Posterior cingulate gyrus (tissue), 11 donors: Measurements from ENCODE around the gene CCDC187.
"Not testable (repeated sequence)": the region's sequence is repeated elsewhere in the genome, so short reads cannot be mapped to it uniquely, and the experiment has no call there.

ENCODE experiments used
- DNase-seq, 10 donors: peaks; one replicate each; pipeline versions ENCODE4 v3.0.0 to v3.0.0-alpha.2; 2020 to 2021; ENCODE audit warnings: mixed read lengths in 3 of 10
- intact Hi-C: fragments of 100-400 bp; cut with DNase I; formaldehyde crosslinking; loops from one replicate; pipeline ENCODE4 v1.15.1; 2023

Gene CCDC187

DNA sequence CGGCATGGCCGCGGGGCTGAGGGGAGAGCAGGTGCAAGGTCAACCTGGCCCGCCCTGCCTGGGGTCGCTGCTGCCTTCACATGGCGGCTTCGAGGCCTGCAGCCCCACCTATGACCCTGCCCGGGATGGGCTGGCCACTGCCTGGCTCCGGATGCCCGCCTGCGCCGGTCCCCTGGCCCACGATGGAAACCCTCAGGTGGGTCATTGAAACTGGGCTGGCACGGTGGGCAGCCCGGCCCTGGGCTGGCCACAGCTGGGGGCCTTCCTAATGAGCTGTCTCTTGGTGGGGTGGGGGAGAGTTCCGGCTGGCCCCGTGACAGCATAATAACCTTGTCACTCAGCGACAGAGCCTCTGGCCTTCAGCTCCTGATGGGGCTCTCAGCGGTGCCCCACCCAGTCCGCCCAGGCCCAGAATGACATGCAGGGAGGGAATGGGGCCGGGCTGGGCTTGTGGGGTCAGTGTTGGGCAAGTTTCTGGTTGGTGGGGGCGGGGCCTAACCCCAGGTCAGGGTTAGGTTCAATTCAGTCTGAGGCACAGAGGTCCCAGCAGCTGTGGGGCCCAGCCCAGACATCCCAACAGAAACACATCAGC, at the start of gene CCDC187:
Gene CCDC187 (minus strand): TSS at position 270 of the 592 bp plus-strand sequence. CDS start 264 bp downstream, at position 6.
- intact Hi-C loops: no loop called here
- peak in 3 of 10 donors; percentile 47 to 76 (median 72) for DNase-seq

DNA sequence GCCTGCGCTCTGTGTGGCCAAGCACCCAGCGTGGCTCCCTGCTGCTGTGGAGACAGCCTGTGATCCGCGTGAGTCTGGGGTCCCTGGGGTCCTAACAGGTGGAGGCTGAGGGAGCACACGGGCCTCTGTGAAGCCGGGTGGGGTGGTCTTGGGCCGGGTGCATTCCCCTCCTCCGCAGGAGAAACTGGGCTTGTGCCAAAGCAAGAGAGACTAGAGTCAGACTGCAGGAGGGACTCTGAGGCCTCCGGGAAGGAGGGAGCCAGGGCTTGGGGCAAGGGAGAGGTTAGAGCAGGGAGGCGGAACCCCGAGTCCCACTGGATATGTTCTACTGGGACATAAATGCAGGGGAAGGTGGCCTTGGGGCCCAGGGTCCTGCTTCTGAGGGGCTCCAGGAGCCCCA, 49.2 kb upstream of the CCDC187 start:
- intact Hi-C loops: no loop called here
- no peak for DNase-seq

DNA sequence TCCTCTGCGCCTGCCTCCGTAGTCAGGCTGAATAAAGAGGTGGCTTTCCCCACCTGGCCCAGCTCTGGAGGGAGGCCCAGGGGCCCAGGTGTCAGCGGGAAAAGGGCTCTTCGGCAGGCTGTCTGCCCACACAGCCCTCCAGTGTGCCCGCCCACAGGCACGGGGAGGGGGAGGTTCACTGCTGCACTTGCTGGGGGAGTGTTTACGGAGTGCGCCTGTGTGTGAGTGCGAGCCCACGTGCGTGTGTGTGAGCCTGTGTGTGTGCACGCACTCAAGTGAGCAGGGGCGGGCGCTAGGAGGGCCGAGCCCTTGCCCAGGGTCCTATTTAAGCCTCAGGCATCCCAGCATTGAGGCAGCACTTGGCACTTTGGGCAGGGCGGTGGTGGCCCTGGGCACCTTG, 48.8 kb upstream of the CCDC187 start:
- intact Hi-C loops: no loop called here
- DNase-seq: no peak

GRCh38 chr9:136351868-136352267, 48.0 kb upstream of the CCDC187 start:
- intact Hi-C loops, DNase-seq: not testable (repeated sequence)

DNA sequence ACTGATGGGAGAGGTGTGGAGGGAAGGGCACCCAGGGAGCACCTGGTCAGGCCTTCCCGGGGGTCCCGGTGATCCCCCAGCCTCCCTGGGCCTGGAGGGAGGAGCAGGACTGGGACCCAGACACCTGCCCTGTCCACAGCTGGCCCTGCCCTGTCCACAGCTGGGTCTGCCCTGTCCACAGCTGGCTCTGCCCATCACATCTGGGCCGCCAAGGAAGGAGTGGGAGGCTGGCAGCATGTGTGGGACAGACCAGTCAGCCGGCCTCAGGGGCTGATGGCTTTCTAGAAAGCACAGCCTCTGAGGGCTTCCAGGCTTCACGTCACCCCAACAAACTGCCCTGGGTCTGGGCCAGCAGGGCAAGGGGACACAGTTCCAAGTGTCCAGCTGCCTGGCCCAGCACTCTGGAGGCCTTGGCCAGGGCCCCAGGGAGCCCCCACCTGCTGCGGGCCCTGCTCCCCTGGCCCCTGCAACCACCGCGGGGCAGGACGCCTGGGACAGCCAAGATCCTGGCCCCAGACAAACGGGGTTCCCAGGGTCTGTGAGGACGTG, 47.4 kb upstream of the CCDC187 start:
- intact Hi-C loops: no loop called here
- no peak for DNase-seq

DNA sequence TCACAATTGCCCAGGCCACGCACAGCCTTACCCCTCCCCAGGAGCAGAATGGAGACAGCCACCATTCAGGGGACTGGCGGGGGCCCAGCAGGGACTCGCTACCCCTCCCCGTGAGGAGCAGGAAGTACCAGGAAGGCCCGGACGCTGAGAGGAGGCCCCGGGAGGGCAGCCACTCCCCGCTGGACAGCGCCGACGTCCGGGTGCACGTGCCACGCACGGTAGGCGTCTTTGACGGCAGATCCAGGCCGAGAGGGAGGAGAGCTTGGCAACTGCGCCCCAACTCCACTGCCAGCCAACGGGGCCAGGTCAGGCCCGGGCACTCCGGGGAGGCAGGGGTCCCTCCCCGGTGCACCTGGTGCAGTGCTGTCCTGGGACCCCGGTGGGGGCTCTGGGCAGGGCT, 45.7 kb upstream of the CCDC187 start:
- intact Hi-C loops: no loop called here
- DNase-seq: no peak

DNA sequence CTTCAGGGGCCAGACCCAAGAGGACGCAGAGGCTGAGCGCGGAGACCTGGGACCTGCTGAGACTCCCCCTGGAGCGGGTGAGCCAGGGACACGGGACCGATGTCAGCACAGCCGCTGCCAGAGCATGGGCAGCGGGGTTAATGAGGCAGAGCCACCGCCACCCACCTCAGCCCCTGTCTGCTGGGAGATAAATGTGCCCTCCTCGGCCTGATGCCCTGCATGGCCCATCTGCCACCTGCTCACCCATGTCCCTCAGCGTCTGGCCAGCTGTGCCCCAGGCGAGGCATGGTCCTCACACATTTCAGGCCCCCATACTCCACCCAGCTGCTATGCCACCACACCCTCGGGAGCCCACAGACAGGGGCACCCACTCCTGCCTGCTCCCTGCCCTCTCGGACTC, 44.8 kb upstream of the CCDC187 start:
- no peak for DNase-seq
- intact Hi-C loops: no loop called here

DNA sequence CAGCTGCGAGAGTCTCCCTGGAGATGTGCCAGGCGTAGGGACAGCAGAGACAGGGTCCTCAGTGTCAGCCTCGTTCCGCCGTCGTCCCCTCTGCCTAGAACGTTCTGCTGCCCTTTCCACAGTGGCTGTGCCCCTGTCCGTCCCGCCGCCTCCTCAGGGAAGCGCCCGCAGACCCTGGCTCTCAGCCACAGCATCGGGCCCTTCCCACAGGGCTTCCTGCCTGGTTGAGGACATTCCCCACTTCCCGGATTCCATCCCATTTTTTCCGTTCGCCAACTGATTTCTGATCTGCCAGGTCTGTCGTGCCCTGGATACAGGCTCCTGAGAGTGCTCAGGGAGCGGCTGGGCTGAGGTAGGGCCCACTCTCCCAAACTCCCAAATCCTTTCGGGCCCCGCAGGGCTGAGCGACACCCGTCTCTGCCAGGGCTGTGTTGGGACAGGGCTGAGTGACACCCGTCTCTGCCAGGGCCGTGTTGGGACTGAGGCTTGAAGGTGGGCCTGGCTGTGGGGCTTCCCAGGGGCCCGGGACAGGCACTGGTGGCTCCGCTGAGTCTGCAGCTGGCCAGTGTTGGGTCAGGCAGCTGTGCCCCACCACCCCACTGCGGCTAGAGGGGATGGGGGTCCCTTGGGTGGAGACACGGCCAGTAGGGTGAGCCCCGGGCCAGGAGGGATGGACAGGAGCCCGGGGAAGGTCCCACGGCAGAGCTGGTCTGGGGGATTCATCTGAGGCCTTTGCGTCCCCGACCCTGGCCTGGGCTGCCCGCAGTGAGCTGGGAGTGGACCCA, 43.8 kb upstream of the CCDC187 start:
- intact Hi-C loops: no loop called here
- no peak for DNase-seq

DNA sequence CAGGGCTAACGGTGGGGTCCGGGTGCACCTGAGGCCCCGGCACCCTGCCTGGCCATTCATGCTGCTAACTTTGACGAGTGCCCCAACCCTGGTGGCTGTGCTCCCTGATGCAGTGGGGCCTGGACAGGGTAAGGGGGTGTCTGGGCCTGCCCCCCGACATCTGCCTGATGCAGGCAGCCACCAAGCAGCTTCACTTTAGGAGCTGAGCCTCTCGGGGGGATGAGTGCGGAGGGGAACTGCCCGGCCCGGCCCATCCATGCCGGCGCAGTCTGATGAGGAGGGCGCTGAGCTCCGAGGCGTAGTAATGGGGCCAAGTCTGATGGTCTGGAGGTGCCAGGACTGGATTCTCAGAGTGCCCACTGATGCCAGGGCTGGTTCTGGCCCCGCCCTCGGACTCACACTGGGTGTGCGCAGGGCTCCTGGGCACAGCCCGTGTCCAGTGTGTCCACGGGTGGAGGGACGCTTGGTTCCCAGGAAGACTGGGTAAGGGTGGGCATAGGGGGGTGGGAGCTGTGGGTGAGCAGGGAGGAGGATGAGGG, 43.1 kb upstream of the CCDC187 start:
- DNase-seq: no peak

DNA sequence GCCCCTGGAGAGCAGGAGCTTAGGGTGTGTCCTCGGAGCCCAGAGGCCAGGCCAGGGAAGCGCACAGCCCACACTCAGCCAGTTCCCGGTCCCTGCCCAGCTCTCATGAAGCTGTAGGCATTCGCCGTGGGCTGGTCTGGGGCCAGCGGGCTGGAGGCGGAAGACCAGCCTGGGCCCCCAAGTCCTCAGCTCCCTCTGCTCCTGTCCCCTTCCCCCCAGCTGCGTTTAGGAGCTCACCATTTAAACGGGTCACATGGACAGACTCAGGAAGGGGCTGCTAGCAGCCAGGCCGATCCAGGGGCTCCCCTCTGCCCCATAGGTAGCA, 42.2 kb upstream of the CCDC187 start:
- intact Hi-C loops: no loop called here
- DNase-seq: no peak

More for the DNA sequence above, 43.1 kb upstream of the CCDC187 start:
- intact Hi-C loops: no loop called here

DNA sequence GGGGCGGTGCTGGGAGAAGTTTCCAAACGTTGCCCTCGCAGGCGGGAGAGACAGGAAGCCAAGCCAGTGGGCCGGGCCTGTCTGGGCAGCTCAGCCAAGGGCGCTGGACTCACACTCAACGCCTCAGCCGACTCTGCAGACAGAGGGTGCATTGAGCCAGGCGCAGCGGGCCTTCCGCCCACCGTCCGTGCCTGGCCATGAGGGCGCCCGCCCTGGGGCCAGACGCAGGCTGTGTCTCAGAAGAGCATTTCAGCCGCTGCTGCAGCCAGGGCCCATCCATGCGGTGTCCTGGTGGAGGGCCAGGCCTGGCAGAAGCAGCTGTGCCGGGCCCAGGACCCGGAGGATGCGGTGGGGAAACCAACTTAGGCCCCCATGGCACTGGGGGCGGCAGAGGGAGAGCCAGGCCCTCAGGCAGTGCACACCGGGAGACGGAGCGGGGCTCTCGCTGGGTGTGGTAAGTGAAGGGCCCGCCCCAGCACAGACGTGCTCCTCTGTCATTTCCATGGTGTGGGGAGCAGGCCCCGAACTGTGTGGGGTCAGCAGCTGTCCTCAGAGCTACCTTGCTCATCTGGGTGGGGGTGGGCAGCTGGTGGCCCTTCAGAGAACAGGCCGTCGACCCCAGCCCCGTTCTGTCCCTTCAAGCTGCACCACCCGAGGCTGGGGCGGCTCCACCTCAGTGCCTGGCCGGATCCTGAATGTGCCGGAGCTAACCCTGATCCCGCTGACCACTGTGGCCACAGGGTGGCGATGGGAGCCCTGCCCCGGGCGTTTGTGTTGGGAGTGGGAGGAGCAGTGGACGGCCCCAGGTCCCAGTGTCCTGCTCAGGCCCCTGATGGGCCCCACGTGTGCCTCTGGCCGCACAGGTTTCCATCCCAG, 41.6 kb upstream of the CCDC187 start:
- peak; percentile 67 to 98 (median 82) for DNase-seq
- intact Hi-C loops: no loop called here

DNA sequence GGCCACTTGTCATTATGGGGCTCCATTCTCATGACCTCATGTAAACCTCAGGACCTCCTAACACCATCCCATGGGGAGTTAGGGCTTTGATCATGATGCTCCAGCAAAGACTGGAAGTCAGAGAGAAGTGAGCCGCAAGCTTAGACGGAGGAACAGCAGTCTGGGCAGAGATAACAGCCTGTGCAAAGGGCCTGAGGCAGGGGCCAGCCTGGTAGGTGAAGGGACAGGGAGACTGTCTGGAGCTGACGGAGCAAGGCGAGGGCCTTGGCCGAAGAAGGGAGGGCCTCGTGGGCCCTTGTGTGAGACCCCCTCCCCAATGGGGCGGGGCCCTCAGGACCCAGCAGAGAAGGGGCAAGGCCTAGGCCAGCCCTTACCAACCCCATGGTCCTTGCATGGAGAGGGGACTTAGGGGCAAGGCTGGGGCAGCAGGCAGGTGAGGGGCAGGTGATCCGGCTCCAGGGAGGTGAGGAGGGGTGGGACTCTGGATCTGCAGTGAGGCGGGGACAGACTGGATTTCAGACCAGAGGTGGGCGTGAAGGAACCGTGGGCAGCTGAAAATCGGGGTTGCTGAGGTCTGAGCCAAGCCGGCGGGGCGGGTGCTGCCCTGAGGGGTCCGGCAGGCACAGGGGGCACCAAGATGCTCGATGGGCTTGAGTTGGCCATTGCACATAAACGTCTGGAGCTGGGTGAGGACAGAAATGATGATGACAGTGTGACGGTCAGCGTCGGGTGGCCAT, 40.8 kb upstream of the CCDC187 start:
- intact Hi-C loops: no loop called here
- no peak for DNase-seq

DNA sequence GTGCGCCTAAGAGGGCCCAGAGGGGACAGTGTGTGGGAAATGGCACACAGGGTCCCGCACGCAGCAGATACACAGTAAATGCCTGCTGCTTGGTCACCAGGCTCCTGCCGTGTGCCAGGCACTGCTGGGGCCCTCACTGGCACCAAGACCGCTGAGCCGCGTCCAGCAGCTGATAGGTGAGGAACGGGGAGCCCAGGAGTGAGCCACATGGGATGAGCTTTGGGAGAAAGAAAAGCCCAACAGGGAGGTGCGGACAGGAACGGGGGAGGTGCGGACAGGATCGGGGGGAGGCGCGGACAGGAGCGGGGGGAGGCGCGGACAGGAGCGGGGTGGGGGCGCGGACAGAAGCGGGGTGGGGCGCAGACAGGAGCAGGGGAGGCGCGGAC, 40.0 kb upstream of the CCDC187 start:
- DNase-seq: no peak
- intact Hi-C loops: no loop called here

- no peak for DNase-seq
- intact Hi-C loops: no loop called here
Observed at GRCh38 chr9:136343121-136343883, 39.4 kb upstream of the CCDC187 start.

GRCh38 chr9:136342181-136343120, 38.6 kb upstream of the CCDC187 start:
- peak; percentile 49 to 95 (median 68) for DNase-seq
- intact Hi-C loops: no loop called here

DNA sequence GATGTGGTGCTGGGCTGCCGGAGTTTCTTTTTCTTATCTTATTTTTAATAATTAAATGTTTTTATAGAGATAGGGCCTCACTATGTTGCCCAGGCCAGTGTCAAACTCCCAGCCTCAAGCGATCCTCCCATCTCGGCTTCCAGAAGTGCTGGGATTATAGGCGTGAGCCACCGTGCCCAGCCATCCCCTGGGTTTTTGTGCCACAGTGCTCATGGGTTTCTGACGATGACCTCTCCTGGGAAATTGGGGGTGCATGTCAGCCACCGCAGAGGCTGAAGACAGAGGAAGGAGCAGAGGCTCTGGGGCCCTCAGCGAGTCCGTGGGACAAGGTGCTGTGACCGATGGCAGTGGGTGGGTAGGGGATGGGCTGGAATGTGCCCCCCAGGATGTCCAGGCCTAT, 37.9 kb upstream of the CCDC187 start:
- intact Hi-C loops: no loop called here
- no peak for DNase-seq

GRCh38 chr9:136341042-136341655, 37.3 kb upstream of the CCDC187 start:
- intact Hi-C loops: no loop called here
- no peak for DNase-seq
